NCI-H2196 treated with DMSO at 0.1 percent for 48 hours (cell line): ENCODE results near the gene HTN1.
"Not testable (repeated sequence)": the region's sequence is repeated elsewhere in the genome, so short reads cannot be mapped to it uniquely, and the experiment has no call there.

Source experiments
- DNase-seq: peaks from one replicate; lab custom pipeline; 2025; ENCODE audit not compliant: unreplicated experiment; lab: John Stamatoyannopoulos, UW

The HTN1 gene

GRCh38 chr4:70050138-70050537 is at the start of gene HTN1:
HTN1 (plus strand) TSS chr4:70050438; CDS start chr4:70053077, 2,639 bp downstream.
- not testable (repeated sequence) for DNase-seq

GRCh38 chr4:70000711-70001110 is 49.5 kb upstream of the HTN1 start:
- DNase-seq = no peak

- DNase-seq = no peak
These were observed 47.7 kb upstream of the HTN1 start for GRCh38 chr4:70002507-70002906.

GRCh38 chr4:70008771-70009170 is 41.5 kb upstream of the HTN1 start:
- DNase-seq = no peak

GRCh38 chr4:70019006-70019405 is 31.2 kb upstream of the HTN1 start:
- not testable (repeated sequence) for DNase-seq

- DNase-seq = no peak
These were observed 27.0 kb upstream of the HTN1 start for GRCh38 chr4:70023218-70023617.

- DNase-seq = no peak
These were observed 23.2 kb upstream of the HTN1 start for GRCh38 chr4:70027011-70027410.

GRCh38 chr4:70028159-70028558 is 22.1 kb upstream of the HTN1 start, which contains the start of gene HTN3:
HTN3 (plus strand) TSS chr4:70028459; CDS start chr4:70030741, 2,282 bp downstream.
- not testable (repeated sequence) for DNase-seq

GRCh38 chr4:70037559-70037958 is 12.7 kb upstream of the HTN1 start:
- not testable (repeated sequence) for DNase-seq

- not testable (repeated sequence) for DNase-seq
These were observed 10.3 kb upstream of the HTN1 start for GRCh38 chr4:70039928-70040327.

GRCh38 chr4:70041652-70042286 is 8.5 kb upstream of the HTN1 start:
- DNase-seq = no peak

- not testable (repeated sequence) for DNase-seq
These were observed 6.3 kb downstream of the HTN1 start for GRCh38 chr4:70056534-70056933.

GRCh38 chr4:70057651-70058050 is 7.4 kb downstream of the HTN1 start:
- no peak for DNase-seq

GRCh38 chr4:70059149-70059548 is 8.9 kb downstream of the HTN1 start:
- DNase-seq = no peak

- no peak for DNase-seq
These were observed 11.8 kb downstream of the HTN1 start for GRCh38 chr4:70062000-70062399.

GRCh38 chr4:70080205-70080604 is 30.0 kb downstream of the HTN1 start:
- no peak for DNase-seq

- no peak for DNase-seq
These were observed 49.0 kb downstream of the HTN1 start for GRCh38 chr4:70099206-70099605.
